H1 (cell line): ENCODE data around the gene POU5F1. TPM values are rescaled to one million over a fixed set of nuclear protein-coding genes. Genes with fewer than 3 reads are reported as not detected.

Experiments
- CTCF ChIA-PET: fragments of 300-600 bp; sonication (Branson Sonifier 250); formaldehyde crosslinking; loops from one replicate; lab custom pipeline; 2021; ENCODE audit not compliant: partially characterized antibody; lab: Charles Lee
- POLR2A ChIA-PET: fragments of 300-600 bp; sonication (Branson Sonifier 250); formaldehyde crosslinking; loops from one replicate; lab custom pipeline; 2021; ENCODE audit warnings: inconsistent platforms; ENCODE audit not compliant: partially characterized antibody; lab: Charles Lee
- DNase-seq, 2 experiments: peaks; one replicate each; pipeline versions ENCODE4 v3.0.0 to v3.0.0-alpha.2; 2010 to 2022; ENCODE audit warnings: low spot score in 2 of 2, low read depth in 1 of 2, mixed read lengths in 1 of 2
- FAIRE-seq: peaks from 2 replicates; lab custom pipeline; 2011; peaks lifted over from hg19 to GRCh38; lab: Jason Lieb, UNC
- H2AFZ ChIP-seq: 2 replicates; pipeline ENCODE4 v1.8.1; 2012; ENCODE audit warnings: low read length, inconsistent platforms
- H2AK5ac ChIP-seq: 2 replicates; pipeline ENCODE4 v1.6.1; 2013; ENCODE audit warnings: low read depth, low read length
- H2BK120ac ChIP-seq: replicated peaks from 2 replicates; pipeline ENCODE3; 2013; ENCODE audit warnings: low read depth, low read length, inconsistent platforms
- H2BK12ac ChIP-seq: 2 replicates; pipeline ENCODE4 v1.6.1; 2013; ENCODE audit warnings: low read depth, low read length
- H2BK15ac ChIP-seq: 2 replicates; pipeline ENCODE4 v1.6.1; 2013; ENCODE audit warnings: low read length
- H2BK20ac ChIP-seq: 2 replicates; pipeline ENCODE4 v1.6.1; 2013; ENCODE audit warnings: low read length
- H2BK5ac ChIP-seq: 2 replicates; pipeline ENCODE4 v1.6.1; 2013; ENCODE audit warnings: low read depth, low read length
- H3K14ac ChIP-seq: 2 replicates; pipeline ENCODE4 v1.6.1; 2013; ENCODE audit warnings: inconsistent platforms; ENCODE audit not compliant: insufficient read length
- H3K18ac ChIP-seq: 2 replicates; pipeline ENCODE4 v1.6.1; 2013; ENCODE audit warnings: low read length; ENCODE audit errors: extremely low read depth
- H3K23ac ChIP-seq: 2 replicates; pipeline ENCODE4 v1.6.1; 2013; ENCODE audit warnings: inconsistent platforms; ENCODE audit not compliant: insufficient read length
- H3K23me2 ChIP-seq: 2 replicates; pipeline ENCODE4 v1.6.1; 2013; ENCODE audit warnings: low read depth, low read length
- H3K27ac ChIP-seq: 2 replicates; pipeline ENCODE4 v1.6.1; 2011; ENCODE audit warnings: low read depth, low read length, inconsistent platforms
- H3K27me3 ChIP-seq, 4 experiments: replicated peaks in 1 of 4; 1 replicate in 1 of 4; 2 replicates in 3 of 4; pipeline versions ENCODE4 v1.6.1 to v1.8.1; 2011 to 2013; ENCODE audit warnings: low read length in 3 of 4, mild to moderate bottlenecking in 3 of 4, inconsistent platforms in 2 of 4, mixed read lengths in 2 of 4, moderate library complexity in 1 of 4; ENCODE audit not compliant: control insufficient read depth in 3 of 4, insufficient read depth in 3 of 4; ENCODE audit errors: extremely low read depth in 1 of 4
- H3K36me3 ChIP-seq, 4 experiments: 2 replicates each; pipeline versions ENCODE4 v1.6.1 to v1.8.1; 2011 to 2013; ENCODE audit warnings: mild to moderate bottlenecking in 4 of 4, low read length in 3 of 4, moderate library complexity in 2 of 4, control low read depth in 1 of 4, inconsistent platforms in 1 of 4; ENCODE audit not compliant: insufficient read depth in 4 of 4, control insufficient read depth in 2 of 4
- H3K4ac ChIP-seq: replicated peaks from 2 replicates; pipeline ENCODE3; 2013; ENCODE audit warnings: low read length, low read depth, mixed read lengths, inconsistent platforms; ENCODE audit not compliant: insufficient read length
- H3K4me1 ChIP-seq, 4 experiments: replicated peaks in 1 of 4; 1 replicate in 1 of 4; 2 replicates in 3 of 4; pipeline versions ENCODE4 v1.6.1 to v1.8.1; 2011 to 2013; ENCODE audit warnings: low read length in 3 of 4, inconsistent platforms in 2 of 4, mixed read lengths in 1 of 4; ENCODE audit not compliant: insufficient read depth in 4 of 4, control insufficient read depth in 3 of 4
- H3K4me2 ChIP-seq, 2 experiments: 2 replicates each; pipeline versions ENCODE4 v1.6.1 to v1.8.1; 2011 to 2013; ENCODE audit warnings: low read depth in 2 of 2, low read length in 2 of 2, control low read depth in 1 of 2, inconsistent platforms in 1 of 2, mild to moderate bottlenecking in 1 of 2; ENCODE audit not compliant: insufficient read depth in 1 of 2
- H3K4me3 ChIP-seq, 4 experiments: fragments of 200-600, 300-600 bp in 1 of 4; sonication (generic), shearing (Covaris generic), sonication (Bioruptor Twin) in 1 of 4; 2 replicates each; pipeline versions ENCODE4 v1.5.1 to v1.8.1; 2011 to 2016; ENCODE audit warnings: low read length in 4 of 4, low read depth in 3 of 4, control low read depth in 2 of 4, inconsistent platforms in 2 of 4, mild to moderate bottlenecking in 2 of 4, mixed read lengths in 1 of 4, moderate library complexity in 1 of 4; ENCODE audit not compliant: insufficient read depth in 2 of 4; ENCODE audit errors: extremely low read depth in 1 of 4
- H3K56ac ChIP-seq: replicated peaks from 2 replicates; pipeline ENCODE3; 2013; ENCODE audit warnings: low read depth, mild to moderate bottlenecking, mixed read lengths, low read length, inconsistent platforms; ENCODE audit not compliant: insufficient read length
- H3K79me1 ChIP-seq: 2 replicates; pipeline ENCODE4 v1.6.1; 2013; ENCODE audit warnings: low read depth, low read length, control low read depth
- H3K79me2 ChIP-seq, 2 experiments: 2 replicates each; pipeline versions ENCODE4 v1.6.1 to v1.8.1; 2012 to 2013; ENCODE audit warnings: low read length in 2 of 2, mild to moderate bottlenecking in 2 of 2, inconsistent platforms in 1 of 2; ENCODE audit not compliant: insufficient read depth in 2 of 2, control insufficient read depth in 1 of 2
- H3K9ac ChIP-seq, 4 experiments: replicated peaks in 1 of 4; 1 replicate in 1 of 4; 2 replicates in 3 of 4; pipeline versions ENCODE4 v1.6.1 to v1.8.1; 2011 to 2013; ENCODE audit warnings: low read depth in 3 of 4, low read length in 3 of 4, control low read depth in 2 of 4, mild to moderate bottlenecking in 2 of 4, moderate library complexity in 2 of 4, inconsistent platforms in 1 of 4; ENCODE audit errors: extremely low read depth in 1 of 4
- H3K9me3 ChIP-seq, 2 experiments: 2 replicates each; pipeline versions ENCODE4 v1.6.1 to v1.8.1; 2012 to 2013; ENCODE audit warnings: mild to moderate bottlenecking in 2 of 2, moderate library complexity in 2 of 2, control low read depth in 1 of 2, inconsistent platforms in 1 of 2, low read depth in 1 of 2, low read length in 1 of 2, mixed read lengths in 1 of 2; ENCODE audit not compliant: insufficient read depth in 2 of 2
- H4K20me1 ChIP-seq, 2 experiments: replicated peaks in 1 of 2; 2 replicates each; pipeline versions ENCODE3 to v1.8.1; 2011 to 2013; ENCODE audit warnings: inconsistent platforms in 2 of 2, low read length in 2 of 2, mild to moderate bottlenecking in 1 of 2; ENCODE audit not compliant: insufficient read depth in 2 of 2, control insufficient read depth in 1 of 2
- H4K5ac ChIP-seq: 2 replicates; pipeline ENCODE4 v1.6.1; 2013; ENCODE audit warnings: low read length, low read depth, mixed read lengths, inconsistent platforms; ENCODE audit not compliant: insufficient read length
- H4K8ac ChIP-seq: 2 replicates; pipeline ENCODE4 v1.8.0; 2013; ENCODE audit warnings: mild to moderate bottlenecking, moderate library complexity, low read length, inconsistent platforms; ENCODE audit not compliant: insufficient read depth; ENCODE audit errors: extremely low read depth
- H4K91ac ChIP-seq: replicated peaks from 2 replicates; pipeline ENCODE3; 2013; ENCODE audit warnings: low read length, mixed read lengths, inconsistent platforms; ENCODE audit not compliant: insufficient read length
- CEBPB ChIP-seq: IDR thresholded peaks from 2 replicates; pipeline ENCODE4 v1.6.1; 2012; ENCODE audit warnings: low read depth, low read length
- CREB1 ChIP-seq: IDR thresholded peaks from 2 replicates; pipeline ENCODE4 v1.6.1; 2012; ENCODE audit warnings: inconsistent platforms
- HDAC2 ChIP-seq, 2 experiments: fragments of 300-600 bp in 1 of 2; sonication (generic) in 1 of 2; IDR thresholded peaks; 2 replicates each; pipeline ENCODE4 v1.6.1; 2011 to 2012; ENCODE audit warnings: low read depth in 2 of 2, low read length in 2 of 2, mild to moderate bottlenecking in 2 of 2, moderate library complexity in 2 of 2, borderline replicate concordance in 1 of 2, inconsistent platforms in 1 of 2
- JUN ChIP-seq: IDR thresholded peaks from 2 replicates; pipeline ENCODE4 v1.6.1; 2011; ENCODE audit warnings: low read depth, mild to moderate bottlenecking, improper control_type of control experiment, low read length
- JUND ChIP-seq: IDR thresholded peaks from 2 replicates; pipeline ENCODE4 v1.6.1; 2011; ENCODE audit warnings: mild to moderate bottlenecking, improper control_type of control experiment, low read length
- KDM4A ChIP-seq: IDR thresholded peaks from one replicate; pipeline ENCODE4 v1.7.1; 2012; ENCODE audit warnings: low read depth, mild to moderate bottlenecking, moderate library complexity, low read length, inconsistent platforms; ENCODE audit not compliant: severe bottlenecking
- NANOG ChIP-seq: IDR thresholded peaks from 2 replicates; pipeline ENCODE4 v1.6.1; 2011; ENCODE audit warnings: low read length, low read depth, mild to moderate bottlenecking, inconsistent platforms; ENCODE audit not compliant: insufficient read depth, poor library complexity, severe bottlenecking
- POLR2AphosphoS5 ChIP-seq: IDR thresholded peaks from 2 replicates; pipeline ENCODE4 v1.6.1; 2011; ENCODE audit warnings: low read depth, low read length
- RXRA ChIP-seq: IDR thresholded peaks from 2 replicates; pipeline ENCODE4 v1.6.1; 2011; ENCODE audit warnings: low read depth, mild to moderate bottlenecking, low read length, moderate library complexity; ENCODE audit not compliant: insufficient read depth
- SAP30 ChIP-seq: fragments of 300-600 bp; sonication (generic); IDR thresholded peaks from 2 replicates; pipeline ENCODE4 v1.7.1; 2012; ENCODE audit warnings: low read length, moderate library complexity, mild to moderate bottlenecking, inconsistent platforms; ENCODE audit not compliant: insufficient read depth, insufficient replicate concordance
- SIN3A ChIP-seq, 2 experiments: IDR thresholded peaks in 1 of 2; conservative IDR thresholded peaks in 1 of 2; 2 replicates each; pipeline ENCODE4 v1.6.1; 2011 to 2012; ENCODE audit warnings: low read length in 2 of 2, improper control_type of control experiment in 1 of 2, low read depth in 1 of 2, mild to moderate bottlenecking in 1 of 2
- SIX5 ChIP-seq: IDR thresholded peaks from 2 replicates; pipeline ENCODE4 v1.6.1; 2011; ENCODE audit warnings: mild to moderate bottlenecking, low read depth, low read length
- SP2 ChIP-seq: IDR thresholded peaks from 2 replicates; pipeline ENCODE4 v1.6.1; 2012; ENCODE audit warnings: mild to moderate bottlenecking, low read length, inconsistent platforms
- SP4 ChIP-seq: IDR thresholded peaks from 2 replicates; pipeline ENCODE4 v1.6.1; 2012; ENCODE audit warnings: low read length, inconsistent platforms
- WGBS, 2 experiments: shearing (Covaris generic) in 1 of 2; methylation state at CpG; one replicate each; pipeline versions ENCODE4 v1.1.6 to v1.1.7; 2013 to 2015; ENCODE audit warnings: low lambda C conversion rate in 2 of 2, mixed read lengths in 2 of 2, inconsistent platforms in 1 of 2, low coverage in 1 of 2, missing lambda C conversion rate in 1 of 2; ENCODE audit not compliant: insufficient replicate concordance in 2 of 2, insufficient coverage in 1 of 2, insufficient read length in 1 of 2; ENCODE audit errors: extremely low coverage in 1 of 2, missing lambda C conversion rate in 1 of 2; 5-methylcytosine and 5-hydroxymethylcytosine counted together
- polyA plus RNA-seq, 7 experiments: library from polyadenylated mRNA; depleted of rRNA in 3 of 7; stranded (reverse) in 5 of 7; unstranded in 2 of 7; fragments of >200 nt in 5 of 7; fragments of 200-250 nt in 2 of 7; gene quantifications; 1 replicate in 5 of 7; 2 replicates in 1 of 7; 4 replicates in 1 of 7; pipeline versions ENCODE4 v1.2.1 to v1.2.3, GENCODE V29; 2011 to 2013; ENCODE audit warnings: missing spikeins in 2 of 7, mixed read lengths in 2 of 7
- total RNA-seq: library from RNA; stranded (reverse); fragmentation: NEBNext Ultra II Directional; extraction: Animal tissue kit (Norgen Biotek cat#: 25700); gene quantifications from 2 replicates; pipeline ENCODE4 v1.2.1, GENCODE V29; 2021

Gene POU5F1
- total and polyA plus RNA-seq, 2 of the 8 experiments (the other 6 are each of a cell fraction or from before 2014, with no cell fraction given), result 2,437 to 2,526 TPM

GRCh38 chr6:31129130-31129529 lies 41.4 kb downstream of the POU5F1 start:
- Histone ChIP-seq H3K79me2 (no peaks in the 10 kb centered on the region), H4K20me1 (no peaks in the 10 kb centered on the region), H3K14ac (no peak overlapping the region), H2BK15ac (no peak overlapping the region), H3K9ac (no peak overlapping the region; a peak in 1 of 7 replicates), H3K23me2 (no peaks in the 10 kb centered on the region), H3K4me1 (peaks cover 0 to 3% (median 3%) of the 10 kb centered on the region in 4 experiments; a peak in 3 of 7 replicates), H2BK20ac (no peak overlapping the region), H2BK12ac (0 out of 2 replicates have a peak overlapping the region, but pooled peaks have one; percentile 44), H3K27ac (no peak overlapping the region), H4K8ac (no peak overlapping the region), H3K27me3 (no peaks in the 10 kb centered on the region), H2BK120ac (no peak overlapping the region), H3K79me1 (no peaks in the 10 kb centered on the region), H3K4ac (no peak overlapping the region), H3K36me3 (no peaks in the 10 kb centered on the region), H3K56ac (no peak overlapping the region), H2BK5ac (no peak overlapping the region), H3K4me3 (no peak overlapping the region), H4K5ac (no peak overlapping the region), H2AFZ (no peak overlapping the region), H3K4me2 (no peak overlapping the region), H2AK5ac (no peak overlapping the region), H3K23ac (no peak overlapping the region), H3K9me3 (no peaks in the 10 kb centered on the region), H3K18ac (no peak overlapping the region), H4K91ac (no peak overlapping the region)
- ChIA-PET CTCF (interaction anchor here (0.7 to 13.5 kb wide), 23 partner anchors 12 to 555 kb away, joined by 3 to 187 read pairs (median 4); partner anchors contain the start of genes C6orf15, PSORS1C1 and PSORS1C2), POLR2A (interaction anchor here (0.9 to 68.5 kb wide), 3 partner anchors 13 to 238 kb away, joined by 3 to 2251 read pairs (median 4); partner anchors contain the start of genes CCHCR1, POU5F1, PSORS1C2 and TCF19)
- FAIRE-seq (no peak), DNase-seq (no peak)
- 89% methylated on average over 4 of the region's 4 CpGs; no CpG with 5 or more reads in 1 of the 2 experiments for WGBS, 2 experiments
- TF ChIP-seq SP4, result no peak
- no peak for TF ChIP-seq HDAC2 (IDR thresholded peaks at IDR 0.05; ENCODE audit: borderline replicate concordance in 1 of 2, low read depth in 2 of 2, low read length in 2 of 2)
- TF ChIP-seq JUN, result no peak
- no peak for TF ChIP-seq CREB1
- TF ChIP-seq KDM4A, result no peak
- TF ChIP-seq POLR2AphosphoS5, result no peak
- TF ChIP-seq SIN3A (conservative IDR thresholded peaks at IDR 0.05 in 1 of 2, IDR thresholded peaks at IDR 0.05 in 1 of 2; ENCODE audit: low read depth in 1 of 2, low read length in 2 of 2), result no peak
- TF ChIP-seq RXRA, result no peak
- no peak for TF ChIP-seq JUND
- TF ChIP-seq NANOG, result no peak
- no peak for TF ChIP-seq SAP30
- no peak for TF ChIP-seq SP2
- TF ChIP-seq SIX5, result no peak
- TF ChIP-seq CEBPB, result no peak
